T47D (cell line): Measurements from ENCODE around the gene HIPK2.

ENCODE experiments used
- DNase-seq, 2 experiments: peaks; one replicate each; pipeline versions ENCODE4 v3.0.0 to v3.0.0-alpha.2; 2011 to 2012; ENCODE audit warnings: low read depth in 1 of 2, low spot score in 1 of 2
- JUND ChIP-seq: IDR thresholded peaks from 2 replicates; pipeline ENCODE4 v1.6.1; 2012; ENCODE audit warnings: low read depth
- in situ Hi-C: cut with HindIII; loops from 2 replicates; pipeline ENCODE4 v1.10.0; 2016; ENCODE audit warnings: low sequenced_read_pairs, low pct_unique_long_range_greater_than_20kb

The HIPK2 gene

GRCh38 chr7:139808427-139808826 is 30.6 kb upstream of the HIPK2 start:
- in situ Hi-C loops = no loop called here
- no peak for TF ChIP-seq JUND
- DNase-seq = no peak

GRCh38 chr7:139807009-139807408 is 29.2 kb upstream of the HIPK2 start:
- no peak for TF ChIP-seq JUND
- in situ Hi-C loops = no loop called here
- no peak for DNase-seq

GRCh38 chr7:139804571-139804970 is 26.8 kb upstream of the HIPK2 start:
- in situ Hi-C loops = no loop called here
- no peak for TF ChIP-seq JUND
- no peak for DNase-seq

GRCh38 chr7:139799586-139799985 is 21.8 kb upstream of the HIPK2 start:
- DNase-seq = no peak
- in situ Hi-C loops = no loop called here

GRCh38 chr7:139798892-139799291 is 21.1 kb upstream of the HIPK2 start:
- in situ Hi-C loops = no loop called here
- DNase-seq = peak in 1 of 2 experiments; percentile 22
- no peak for TF ChIP-seq JUND

More at GRCh38 chr7:139799586-139799985, 21.8 kb upstream of the HIPK2 start:
- TF ChIP-seq JUND = no peak

- no peak for TF ChIP-seq JUND
- in situ Hi-C loops = no loop called here
- no peak for DNase-seq
These were observed 20.4 kb upstream of the HIPK2 start for GRCh38 chr7:139798221-139798620.

- TF ChIP-seq JUND = no peak
- in situ Hi-C loops = no loop called here
- DNase-seq = no peak
These were observed 19.8 kb upstream of the HIPK2 start for GRCh38 chr7:139797607-139798006.

GRCh38 chr7:139791316-139791715 is 13.5 kb upstream of the HIPK2 start:
- no peak for DNase-seq
- in situ Hi-C loops = no loop called here
- TF ChIP-seq JUND = no peak

GRCh38 chr7:139784648-139785047 is 6.8 kb upstream of the HIPK2 start:
- in situ Hi-C loops = no loop called here
- TF ChIP-seq JUND = no peak
- DNase-seq = no peak

- no peak for DNase-seq
- in situ Hi-C loops = no loop called here
- TF ChIP-seq JUND = no peak
These were observed 6.0 kb upstream of the HIPK2 start for GRCh38 chr7:139783647-139784385.

GRCh38 chr7:139782932-139783331 is 5.1 kb upstream of the HIPK2 start:
- in situ Hi-C loops = no loop called here
- no peak for TF ChIP-seq JUND

GRCh38 chr7:139777133-139777891 is 486 bp downstream of the HIPK2 start:
- TF ChIP-seq JUND = no peak
- peak in 1 of 2 experiments; percentile 30 for DNase-seq
- in situ Hi-C loops = no loop called here

More at GRCh38 chr7:139782932-139783331, 5.1 kb upstream of the HIPK2 start:
- DNase-seq = no peak

- in situ Hi-C loops = no loop called here
- no peak for TF ChIP-seq JUND
- DNase-seq = peak; percentile 31 to 51
These were observed 1.2 kb downstream of the HIPK2 start for GRCh38 chr7:139776486-139777132.
